G401 (cell line): ENCODE measurements around the gene SUSD4. TPM values are rescaled to one million over a fixed set of nuclear protein-coding genes. Genes with fewer than 3 reads are reported as not detected.

Source experiments
- DNase-seq: peaks from one replicate; pipeline ENCODE4 v3.0.0-alpha.2; 2015; ENCODE audit warnings: low spot score
- in situ Hi-C: cut with HindIII; loops from 2 replicates; pipeline ENCODE4 v1.10.0; 2016; ENCODE audit warnings: low sequenced_read_pairs, mixed read lengths
- total RNA-seq: library from RNA; depleted of rRNA; stranded (reverse); fragments of >200 nt; shearing (Covaris generic); gene quantifications from 2 replicates; pipeline ENCODE4 v1.2.3, GENCODE V29; 2014

Gene SUSD4
- total RNA-seq, 1 experiment from 2014 or later, result not detected

DNA sequence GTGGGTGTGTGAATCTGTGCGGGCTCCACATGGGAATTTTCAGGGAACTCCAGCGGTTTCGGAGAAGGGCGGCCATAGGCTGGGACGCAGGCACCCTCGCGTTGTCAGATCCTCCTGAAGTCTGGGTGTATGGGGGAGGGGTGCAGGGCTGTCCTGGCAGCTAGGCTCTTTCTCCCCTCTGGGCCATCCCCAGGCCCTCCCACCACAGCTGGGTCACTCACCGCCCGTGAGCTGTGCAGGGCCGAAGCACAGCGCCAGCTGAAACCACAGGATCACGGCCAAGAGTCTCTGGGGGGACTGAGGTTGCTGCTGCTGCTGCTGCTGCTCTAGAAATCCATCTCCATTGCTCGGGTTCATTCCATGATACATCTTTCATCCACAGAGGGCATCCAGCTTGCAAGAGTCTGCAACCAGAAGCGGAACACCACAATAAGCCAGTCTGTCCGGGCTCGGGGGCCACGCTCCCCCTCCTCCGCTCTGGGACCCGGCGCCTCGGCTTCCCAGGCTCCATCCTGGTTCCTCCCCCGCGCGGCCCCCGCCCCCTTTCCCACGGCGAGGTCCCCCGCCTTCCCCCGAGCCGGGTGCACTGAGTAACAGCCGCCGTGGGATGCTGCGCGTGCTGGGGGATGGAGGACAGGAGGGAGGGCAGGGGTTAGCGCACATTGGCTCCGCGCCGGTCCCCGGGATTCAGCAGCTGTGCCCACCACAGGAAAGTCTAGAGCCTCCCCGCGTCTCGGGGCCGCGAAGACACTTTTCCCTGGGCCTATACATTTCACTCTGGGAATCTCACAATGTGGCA, 720 bp downstream of the SUSD4 start:
- DNase-seq, result peak; percentile 49
- in situ Hi-C loops, result no loop called here

- in situ Hi-C loops, result no loop called here
- no peak for DNase-seq
Measured at GRCh38 chr1:223358826-223359225, 5.2 kb downstream of the SUSD4 start.

DNA sequence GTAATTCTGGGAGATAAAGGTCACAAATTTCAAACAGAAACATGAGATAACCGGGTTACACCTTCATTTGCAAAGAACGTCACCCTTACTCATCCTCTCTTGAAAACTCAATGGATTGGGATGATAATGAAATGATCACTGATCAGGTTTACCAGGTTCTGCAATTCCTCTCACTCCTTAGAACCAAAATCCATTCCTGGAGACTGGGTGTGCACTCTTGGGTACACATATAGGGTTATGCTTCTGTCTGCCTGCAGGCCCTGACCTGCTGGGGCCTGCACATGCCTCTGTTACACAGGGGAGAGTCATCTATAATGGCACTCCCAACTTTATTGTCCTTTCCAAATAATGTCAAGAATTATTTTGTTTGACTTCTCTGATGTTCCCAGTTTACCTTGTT, 8.3 kb downstream of the SUSD4 start:
- DNase-seq, result no peak
- in situ Hi-C loops, result no loop called here

DNA sequence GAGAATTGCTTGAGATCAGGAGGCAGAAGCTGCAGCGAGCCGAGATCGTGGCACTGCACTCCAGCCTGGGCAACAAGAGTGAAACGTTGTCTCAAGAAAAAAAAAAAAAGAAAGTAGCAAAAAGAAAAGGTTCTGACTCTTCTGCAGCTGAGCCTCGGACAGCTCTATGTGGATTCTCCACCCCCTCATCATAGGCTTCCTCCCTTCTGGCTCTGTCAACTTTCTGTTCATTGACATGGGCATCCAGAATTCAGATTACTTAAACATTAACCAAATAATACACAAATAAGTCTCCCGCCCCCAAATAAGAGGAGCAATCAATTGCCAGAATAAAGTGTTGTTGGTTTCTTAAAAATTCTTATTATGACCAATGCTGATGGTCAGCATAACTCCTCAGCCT, 10.0 kb downstream of the SUSD4 start:
- in situ Hi-C loops, result no loop called here
- DNase-seq, result no peak

GRCh38 chr1:223352944-223353343, 11.0 kb downstream of the SUSD4 start:
- in situ Hi-C loops, result no loop called here

GRCh38 chr1:223350361-223350908, 13.5 kb downstream of the SUSD4 start:
- in situ Hi-C loops, result no loop called here
- DNase-seq, result no peak

More at GRCh38 chr1:223352944-223353343, 11.0 kb downstream of the SUSD4 start:
- DNase-seq, result no peak

DNA sequence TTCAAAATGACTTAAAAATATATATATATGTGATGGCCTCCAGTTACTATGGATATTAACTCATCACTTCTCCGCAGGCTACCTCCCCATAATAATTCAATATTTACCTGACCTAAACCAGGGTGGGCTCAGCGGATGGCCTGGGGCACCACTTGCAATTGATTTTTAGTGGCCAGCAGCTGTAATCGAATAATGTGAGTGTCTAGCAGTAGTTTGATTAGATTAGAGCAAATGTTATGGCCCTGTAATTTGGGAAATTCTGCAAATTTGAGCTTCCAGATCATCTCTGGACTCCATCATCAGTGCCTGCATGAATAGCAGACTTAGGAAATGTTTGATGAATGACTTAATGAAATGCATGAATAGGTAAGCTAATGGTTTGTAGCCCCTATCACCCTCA, 14.7 kb downstream of the SUSD4 start:
- in situ Hi-C loops, result no loop called here
- DNase-seq, result no peak

DNA sequence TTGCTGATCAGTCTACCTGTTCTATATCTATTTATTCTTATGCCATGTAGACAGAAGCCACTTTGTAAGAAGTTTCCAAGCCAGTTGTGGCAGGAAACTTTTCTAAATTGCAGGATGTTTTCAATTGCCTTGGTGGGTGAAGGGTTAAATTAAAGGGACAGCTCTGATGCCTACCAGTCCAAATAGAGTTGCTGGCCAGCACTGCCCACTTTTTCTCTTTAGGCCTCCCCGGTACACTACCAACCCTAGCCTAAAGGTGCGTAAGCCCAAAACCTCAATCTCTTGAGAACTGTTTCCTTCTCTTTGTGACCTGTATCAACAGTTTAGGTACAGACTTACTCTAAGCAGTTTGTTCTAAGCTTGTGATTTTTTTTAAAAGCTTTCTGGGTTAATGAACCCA, 15.5 kb downstream of the SUSD4 start:
- DNase-seq, result no peak
- in situ Hi-C loops, result no loop called here

DNA sequence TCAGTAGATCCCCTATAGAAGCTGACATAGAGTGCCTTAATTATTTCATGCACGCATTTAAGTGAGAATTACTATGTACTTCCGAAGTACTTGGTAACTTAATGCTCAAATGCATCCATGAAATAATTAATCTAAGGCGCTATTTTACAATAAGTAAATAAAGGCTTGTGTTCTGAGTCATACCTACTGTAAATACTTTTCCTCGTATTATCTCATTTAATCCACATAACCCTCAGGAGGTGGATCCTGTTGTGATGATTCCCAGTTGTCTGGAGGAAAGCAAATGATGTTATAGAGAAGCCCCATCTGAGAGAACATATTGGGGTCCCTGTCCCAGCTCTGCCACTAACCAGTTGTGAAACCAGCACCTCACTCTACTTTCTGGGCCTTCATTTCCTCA, 16.4 kb downstream of the SUSD4 start:
- no peak for DNase-seq
- in situ Hi-C loops, result no loop called here

GRCh38 chr1:223346311-223346710, 17.7 kb downstream of the SUSD4 start:
- no peak for DNase-seq
- in situ Hi-C loops, result no loop called here

- no peak for DNase-seq
- in situ Hi-C loops, result no loop called here
Measured at GRCh38 chr1:223345720-223346119, 18.3 kb downstream of the SUSD4 start.

- in situ Hi-C loops, result no loop called here
- peak; percentile 51 for DNase-seq
Measured at GRCh38 chr1:223344491-223344890, 19.5 kb downstream of the SUSD4 start.

DNA sequence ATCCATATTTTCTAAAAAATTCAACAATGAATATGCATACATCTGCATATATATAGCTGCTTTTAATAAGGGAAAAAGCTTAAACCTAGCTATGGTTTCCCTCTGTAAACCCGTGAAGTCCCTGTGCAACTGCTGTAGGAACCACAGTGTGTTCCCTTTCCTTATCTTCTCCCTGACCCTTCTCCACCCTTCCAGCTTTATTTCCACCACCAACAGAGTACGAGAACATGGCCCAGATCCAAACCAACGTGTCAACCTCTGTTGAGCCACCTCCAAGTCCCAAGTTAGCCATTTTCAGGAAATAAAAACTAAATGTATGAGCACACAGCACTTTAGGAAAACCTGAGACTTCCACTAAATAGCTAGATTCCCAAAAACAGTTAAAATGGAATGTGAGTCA, 20.3 kb downstream of the SUSD4 start:
- DNase-seq, result no peak
- in situ Hi-C loops, result no loop called here

- in situ Hi-C loops, result no loop called here
- DNase-seq, result no peak
Measured at GRCh38 chr1:223341121-223341520, 22.9 kb downstream of the SUSD4 start.

- DNase-seq, result no peak
- in situ Hi-C loops, result no loop called here
Measured at GRCh38 chr1:223340637-223341036, 23.3 kb downstream of the SUSD4 start.

DNA sequence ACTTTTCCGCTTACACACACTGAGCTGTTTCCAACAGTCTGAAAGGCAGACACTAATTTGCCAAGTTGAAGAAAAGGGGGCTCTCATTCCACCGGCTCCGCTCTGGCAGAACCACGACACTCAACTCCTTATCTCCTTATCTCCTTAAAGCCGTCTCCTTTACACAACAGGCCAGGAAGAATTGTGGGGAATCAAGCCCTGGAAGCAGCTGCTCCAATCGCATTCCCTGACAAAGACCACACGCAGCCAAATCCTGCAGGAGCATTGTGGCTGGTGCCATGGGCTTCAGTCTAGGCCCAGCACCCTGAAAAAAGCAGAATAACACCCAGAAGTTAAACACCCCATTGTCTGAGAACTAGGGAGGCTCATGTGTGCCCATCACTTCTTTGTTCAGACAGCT, 24.1 kb downstream of the SUSD4 start:
- DNase-seq, result no peak
- in situ Hi-C loops, result no loop called here

GRCh38 chr1:223338811-223339746, 24.9 kb downstream of the SUSD4 start:
- DNase-seq, result peak; percentile 84
- in situ Hi-C loops, result no loop called here

GRCh38 chr1:223337174-223337869, 26.7 kb downstream of the SUSD4 start:
- in situ Hi-C loops, result no loop called here
- DNase-seq, result peak; percentile 76

DNA sequence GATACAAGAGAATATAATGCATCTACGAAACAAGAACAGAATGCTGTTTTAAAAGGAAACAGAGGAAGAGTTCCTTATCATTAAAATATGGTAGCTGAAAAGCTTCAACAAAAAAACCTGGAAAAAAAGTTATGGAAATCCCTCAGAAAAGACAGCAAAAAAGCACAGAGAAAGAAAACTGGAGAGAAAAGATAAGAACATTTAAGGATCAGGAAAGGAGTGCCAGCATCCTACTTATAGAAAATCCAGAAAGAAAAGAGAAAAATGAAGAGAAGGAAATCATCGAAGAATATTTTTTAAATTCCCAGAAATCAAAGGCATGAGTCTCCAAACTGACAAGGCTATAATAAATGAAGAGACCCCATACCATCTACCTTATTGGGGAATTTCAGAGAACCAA, 29.8 kb downstream of the SUSD4 start:
- in situ Hi-C loops, result no loop called here
- DNase-seq, result no peak
